Stimulated activated CD8-positive, alpha-beta memory T cell treated with anti-CD3 and anti-CD28 coated beads, Interleukin-2, amount 100 ng/mL, for 48 hours (primary cell): ENCODE data around the gene PLA1A.
"Not testable (repeated sequence)": the region's sequence is repeated elsewhere in the genome, so short reads cannot be mapped to it uniquely, and the experiment has no call there.

Source experiments
- DNase-seq, 2 donors: peaks; one replicate each; pipeline ENCODE4 v3.0.0-alpha.2; 2020; ENCODE audit warnings: low read depth in 2 of 2

PLA1A gene

DNA sequence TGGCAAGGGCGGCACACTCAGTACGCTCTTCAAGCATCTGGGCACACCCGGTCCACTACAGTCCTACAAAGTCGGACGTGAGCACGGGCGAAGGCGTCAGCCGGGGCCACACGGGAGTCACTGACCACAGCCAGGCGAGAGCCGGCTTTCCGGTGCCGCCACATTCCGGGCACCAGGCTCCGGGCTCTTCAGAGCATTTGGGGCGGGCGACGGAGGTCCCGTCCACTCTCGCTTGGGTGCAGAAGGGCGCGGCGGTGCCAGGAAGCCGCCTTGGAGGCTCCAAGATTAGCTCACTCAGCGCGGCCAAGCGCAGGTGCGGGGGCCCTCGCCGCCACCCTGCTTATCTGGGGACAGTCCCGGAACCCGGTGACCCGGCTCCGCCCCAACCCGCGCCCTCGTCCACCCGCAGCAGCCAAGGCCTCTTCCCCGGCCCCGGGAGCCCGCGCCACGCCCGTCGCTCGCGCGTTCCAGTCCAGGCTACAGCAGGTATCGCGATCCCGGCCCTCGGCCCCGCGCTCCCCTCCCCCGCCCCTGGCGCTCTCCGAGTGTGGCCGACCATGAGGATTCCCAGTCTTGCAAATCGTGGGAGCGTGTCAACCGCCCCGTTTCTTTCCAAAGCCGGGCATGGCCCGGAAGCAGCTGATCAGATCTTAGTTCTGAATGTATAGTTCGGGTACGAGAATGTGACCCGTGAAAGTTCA is 18.2 kb upstream of the PLA1A start, which contains the start of gene ADPRH:
Gene ADPRH (plus strand): TSS at position 127 of the 701 bp plus-strand sequence. CDS start 2,678 bp downstream, outside the sequence.
- DNase-seq: peak; percentile 44 to 50

DNA sequence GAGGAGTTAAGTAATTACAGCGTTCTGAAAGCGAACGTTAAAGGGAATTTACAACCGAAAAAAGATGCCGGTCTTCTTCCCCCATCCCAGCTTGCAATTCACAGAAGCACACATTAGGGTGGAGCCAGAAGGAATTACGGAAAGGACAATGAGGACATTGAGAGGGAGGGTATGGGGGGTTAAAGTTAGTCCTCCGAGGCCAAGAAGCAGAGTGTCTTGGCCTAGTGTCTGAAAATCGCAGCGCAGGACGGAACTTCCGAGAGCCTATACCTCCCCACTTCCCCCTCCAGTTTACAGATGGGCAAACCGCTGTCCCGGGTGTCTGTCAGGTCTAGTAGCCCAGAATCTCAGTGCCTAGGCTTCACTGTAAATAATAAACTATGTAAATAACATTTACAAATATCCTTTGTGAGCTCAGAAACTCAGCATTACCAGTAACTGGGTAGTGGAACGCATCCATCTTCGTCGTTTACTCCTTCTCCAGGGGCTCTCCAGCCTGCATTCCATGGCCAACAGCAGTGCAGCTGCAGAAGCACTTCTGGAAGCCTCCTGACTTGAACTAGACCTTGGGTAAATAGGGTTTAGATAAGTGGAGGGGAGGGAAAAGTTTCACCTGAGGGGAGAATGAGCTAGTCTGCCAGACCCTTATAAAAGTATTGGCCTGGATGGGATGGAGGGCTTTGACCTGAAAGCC is 17.5 kb upstream of the PLA1A start:
- no peak for DNase-seq

DNA sequence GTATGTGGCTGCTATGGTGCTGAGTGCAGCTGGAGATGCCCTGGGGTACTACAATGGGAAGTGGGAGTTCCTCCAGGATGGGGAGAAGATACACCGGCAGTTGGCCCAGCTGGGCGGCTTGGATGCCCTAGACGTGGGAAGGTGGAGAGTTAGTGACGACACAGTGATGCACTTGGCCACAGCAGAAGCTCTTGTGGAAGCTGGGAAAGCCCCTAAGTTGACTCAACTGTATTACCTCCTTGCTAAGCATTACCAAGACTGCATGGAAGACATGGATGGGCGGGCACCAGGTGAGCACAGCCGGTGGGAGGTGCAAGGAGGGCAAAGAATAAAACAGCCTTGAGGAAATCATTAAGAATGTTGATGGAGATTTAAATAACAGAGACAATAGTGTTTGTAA is 15.5 kb upstream of the PLA1A start:
- peak in 1 of 2 donors; percentile 19 for DNase-seq

DNA sequence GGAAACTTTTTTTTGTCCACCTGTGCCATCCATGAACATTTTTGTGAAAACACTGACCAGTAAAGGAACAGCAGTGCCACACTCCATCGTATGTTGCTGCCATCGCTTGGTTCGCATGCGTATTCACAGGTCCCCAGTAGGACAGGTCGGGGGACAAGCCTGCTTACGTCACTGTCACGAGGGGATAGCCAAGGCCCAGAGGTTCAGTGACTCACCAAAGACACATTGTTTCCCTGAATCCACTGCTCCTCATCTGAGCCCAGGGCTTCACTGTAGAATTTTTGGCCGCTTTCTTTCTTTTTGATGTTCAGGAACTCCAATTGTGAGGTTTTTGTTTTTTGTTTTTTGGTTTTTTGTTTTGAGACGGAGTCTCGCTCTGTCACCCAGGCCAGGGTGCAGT is 12.5 kb upstream of the PLA1A start:
- no peak for DNase-seq

DNA sequence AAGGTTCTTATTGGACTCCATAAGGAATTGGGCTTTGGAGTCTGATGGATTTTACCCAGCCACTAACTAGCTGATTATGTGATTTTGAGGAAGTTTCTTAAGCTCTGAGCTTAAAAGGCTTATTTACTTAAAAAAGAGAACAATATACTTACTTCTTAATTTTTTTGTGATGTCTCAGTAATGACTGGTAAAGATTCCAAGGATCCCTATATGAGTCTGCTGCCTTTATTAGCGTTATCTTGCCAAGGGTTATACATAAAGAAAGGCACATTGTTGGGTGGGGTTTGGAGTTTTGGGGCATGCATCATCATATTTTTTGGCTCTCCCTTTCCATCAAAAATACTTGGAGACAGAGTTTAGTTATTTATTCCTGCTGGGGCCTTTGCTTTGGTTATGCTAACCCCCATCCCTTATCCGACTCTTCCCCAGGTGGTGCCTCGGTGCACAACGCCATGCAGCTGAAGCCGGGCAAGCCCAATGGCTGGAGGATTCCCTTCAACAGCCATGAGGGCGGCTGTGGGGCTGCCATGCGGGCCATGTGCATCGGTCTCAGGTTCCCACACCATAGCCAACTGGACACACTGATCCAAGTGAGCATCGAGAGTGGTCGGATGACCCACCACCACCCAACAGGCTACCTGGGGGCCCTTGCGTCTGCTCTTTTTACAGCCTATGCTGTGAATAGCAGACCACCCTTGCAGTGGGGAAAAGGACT is 11.7 kb upstream of the PLA1A start:
- DNase-seq: no peak

DNA sequence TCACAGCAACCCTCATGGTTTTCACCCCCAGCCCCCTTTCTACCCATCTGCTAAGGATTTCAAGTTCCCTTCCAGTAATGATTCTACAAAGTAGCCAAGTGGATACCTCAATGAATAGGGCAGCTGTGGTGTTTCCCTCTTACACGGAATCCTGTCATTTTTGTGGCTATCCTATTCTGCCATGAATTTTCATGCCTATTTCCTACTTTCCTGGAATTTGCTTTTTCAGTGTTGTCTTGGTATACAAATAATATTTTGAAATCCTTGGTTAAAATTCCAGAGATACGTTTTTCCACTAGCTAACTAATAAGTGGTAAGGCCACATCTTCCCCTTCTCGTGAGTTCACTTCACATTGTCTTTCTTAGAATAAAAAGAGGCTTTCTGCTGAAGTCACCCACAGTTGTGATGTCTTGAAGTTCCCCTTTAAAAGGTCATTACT is 10.9 kb upstream of the PLA1A start:
- no peak for DNase-seq

DNA sequence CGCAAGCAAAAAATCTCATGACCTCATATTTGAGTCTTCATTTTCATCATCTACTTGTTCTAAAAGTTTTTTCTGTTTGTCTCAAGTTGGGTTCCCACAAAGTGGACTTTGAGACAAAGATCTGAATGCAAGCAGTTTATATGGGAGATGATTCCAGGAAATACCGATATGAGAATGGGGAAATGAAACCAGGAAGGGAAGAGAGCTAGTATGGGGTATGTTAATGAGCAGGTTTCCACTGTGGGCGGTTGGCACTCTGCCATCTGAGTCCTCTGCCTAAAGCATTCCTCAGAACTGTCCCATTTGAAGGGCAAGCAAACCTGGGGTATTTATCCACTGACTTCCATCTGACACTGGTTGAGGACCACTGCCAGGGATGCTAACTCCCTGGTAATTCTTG is 9.6 kb upstream of the PLA1A start:
- peak; percentile 18 to 29 for DNase-seq

DNA sequence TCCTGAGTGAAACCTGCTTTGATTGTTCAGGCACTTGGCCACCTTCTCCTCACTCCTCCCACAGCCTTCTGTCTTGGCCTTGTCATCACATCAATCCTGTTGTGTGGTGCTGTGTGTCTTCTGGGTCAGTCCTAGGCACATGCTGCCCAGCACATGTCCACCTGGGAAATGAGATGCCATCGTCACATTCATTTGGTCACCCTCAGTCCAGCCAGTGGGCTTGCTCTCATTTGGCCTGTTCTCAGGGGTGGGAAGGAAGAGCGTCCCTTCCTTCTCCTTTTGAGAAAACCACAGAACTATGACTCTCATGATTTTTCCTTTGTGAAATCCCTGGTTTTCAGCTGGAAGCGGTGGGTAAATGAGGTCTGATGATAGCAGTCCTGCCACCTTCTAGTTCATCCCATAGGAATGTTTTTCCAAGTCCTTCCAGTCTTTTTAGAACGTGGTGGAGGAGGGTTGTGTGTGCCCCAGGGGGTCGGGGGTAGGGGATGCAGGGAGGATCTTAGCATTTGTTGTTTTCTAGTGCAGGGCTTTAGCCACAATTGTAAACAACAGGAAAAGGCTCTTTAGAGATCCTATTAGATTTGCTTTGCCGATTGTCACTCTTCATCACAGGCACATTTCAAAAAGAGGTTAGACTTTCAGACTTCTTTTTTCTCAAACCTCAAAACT is 8.4 kb upstream of the PLA1A start:
- no peak for DNase-seq

DNA sequence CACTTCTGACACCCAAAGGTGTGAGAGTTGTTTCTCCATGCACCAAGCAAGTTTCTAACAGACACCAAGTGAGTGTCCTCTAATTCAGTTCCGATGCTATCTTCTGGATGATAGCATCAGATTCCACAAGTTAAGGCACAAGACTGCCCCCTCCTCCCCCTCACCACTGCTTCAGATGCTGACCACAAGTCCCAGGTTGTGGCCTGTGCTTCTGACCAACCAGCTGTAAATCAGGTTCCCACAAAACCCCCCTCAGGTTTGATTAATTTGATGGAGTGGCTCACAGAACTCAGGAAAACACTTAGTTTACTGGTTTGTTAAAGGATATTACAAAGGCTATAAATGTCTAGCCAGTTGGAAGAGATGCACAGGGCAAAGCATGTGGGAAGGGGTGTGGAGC is 7.0 kb upstream of the PLA1A start:
- DNase-seq: no peak

DNA sequence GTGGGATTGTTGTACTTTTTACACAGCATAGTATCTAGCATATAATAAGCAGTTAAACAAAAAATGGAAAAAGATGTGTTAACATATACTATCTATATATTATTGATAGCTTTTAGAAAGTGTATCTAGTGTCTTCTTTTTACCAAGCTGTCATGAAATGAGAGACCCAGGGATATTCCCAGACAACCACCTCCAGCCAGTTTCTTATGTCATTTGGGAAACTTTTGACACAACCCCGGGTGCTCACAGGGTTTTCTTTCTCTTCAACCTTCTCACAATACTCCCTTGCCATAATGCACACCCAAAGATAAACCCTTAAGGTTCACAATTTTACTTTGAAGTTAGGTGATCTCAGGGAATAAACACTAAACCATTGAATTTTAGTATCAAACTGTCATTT is 4.8 kb upstream of the PLA1A start:
- no peak for DNase-seq

DNA sequence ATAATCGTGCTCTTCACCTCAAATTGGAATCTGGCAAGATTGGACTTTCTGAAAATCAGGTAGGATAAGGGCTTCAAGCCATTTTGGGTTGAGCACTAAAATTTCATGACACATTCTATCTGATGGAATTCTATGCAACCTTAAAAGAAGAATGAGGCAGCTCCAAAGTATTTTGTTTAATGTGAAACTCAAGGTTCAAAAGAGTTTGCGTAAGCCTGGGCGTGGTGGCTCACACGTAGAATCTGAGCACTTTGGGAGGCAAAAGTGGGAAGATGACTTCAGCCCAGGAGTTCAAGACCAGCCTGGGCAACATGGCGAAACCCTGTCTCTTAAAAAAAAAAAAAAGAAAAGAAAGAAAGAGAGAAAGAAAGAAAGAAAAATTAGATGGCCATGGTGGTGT is 3.6 kb upstream of the PLA1A start:
- no peak for DNase-seq

DNA sequence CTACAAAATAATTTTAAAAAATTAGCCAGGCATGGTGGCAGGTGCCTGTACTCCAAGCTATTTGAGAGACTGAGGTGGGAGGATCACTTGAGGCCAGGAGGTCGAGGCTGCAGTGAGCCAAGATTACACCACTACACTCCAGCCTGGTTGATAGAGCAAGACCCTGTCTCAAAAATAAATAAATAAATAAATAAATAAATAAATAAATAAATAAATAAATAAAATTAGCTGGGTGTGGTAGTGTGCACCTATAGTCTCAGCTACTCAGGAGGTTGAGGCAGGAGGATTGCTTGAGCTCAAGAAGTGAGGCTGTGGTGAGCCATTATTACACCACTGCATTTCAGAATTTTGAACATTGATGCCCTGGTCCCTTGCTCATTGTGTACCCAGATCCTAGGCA is 2.8 kb upstream of the PLA1A start:
- not testable (repeated sequence) for DNase-seq

DNA sequence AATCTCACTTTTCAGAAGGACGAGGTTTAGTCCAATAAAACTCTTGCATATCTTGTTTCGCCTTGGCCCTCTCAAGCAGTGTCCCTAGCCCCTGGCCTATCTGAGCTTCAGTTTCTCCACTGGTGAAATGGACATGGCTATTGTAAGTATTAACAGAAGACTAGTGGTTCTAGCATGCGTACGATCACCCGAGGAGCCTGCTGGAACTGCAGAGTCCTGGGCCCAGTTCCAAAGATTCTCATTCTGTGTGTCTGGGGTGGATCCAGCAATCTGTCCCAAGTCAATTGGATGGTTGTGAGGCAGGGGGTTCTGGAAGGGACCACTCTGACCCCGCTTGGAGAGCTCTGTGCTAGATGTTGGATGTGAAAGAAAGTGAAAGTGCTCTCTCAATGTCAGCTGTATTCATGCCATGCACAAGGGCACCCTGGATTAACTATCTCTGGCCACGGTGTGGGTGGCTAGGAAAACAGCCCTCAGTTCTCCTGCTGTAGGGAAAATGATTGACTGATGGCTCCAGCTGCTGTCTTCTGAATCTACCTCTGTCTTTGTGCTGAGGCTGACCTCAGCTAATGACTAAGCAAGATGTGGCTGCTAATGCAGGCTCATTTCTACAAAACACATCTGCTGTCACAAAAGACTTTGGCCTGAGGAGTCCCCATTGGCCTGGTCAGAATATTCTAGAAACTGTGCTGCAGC is 1.9 kb upstream of the PLA1A start:
- no peak for DNase-seq

DNA sequence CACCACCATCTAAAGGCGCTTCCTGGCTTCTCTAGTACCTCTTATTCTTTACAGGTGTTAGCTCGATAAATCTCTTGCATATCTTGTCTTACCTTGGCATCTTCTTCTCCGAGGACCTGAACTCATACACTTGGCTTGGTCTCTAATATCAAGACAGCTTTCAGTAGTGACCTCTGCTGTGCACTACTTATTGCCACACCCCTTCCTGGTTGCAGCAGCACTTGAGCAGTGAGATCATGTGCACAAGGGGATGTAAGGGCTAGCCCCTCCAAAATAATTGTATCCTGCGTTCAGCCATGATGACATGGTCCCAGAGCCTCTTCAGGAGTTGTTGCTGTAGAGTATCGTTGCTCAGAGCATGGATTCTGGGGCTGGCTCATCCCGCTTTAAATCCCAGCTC is 1.3 kb upstream of the PLA1A start:
- DNase-seq: no peak

DNA sequence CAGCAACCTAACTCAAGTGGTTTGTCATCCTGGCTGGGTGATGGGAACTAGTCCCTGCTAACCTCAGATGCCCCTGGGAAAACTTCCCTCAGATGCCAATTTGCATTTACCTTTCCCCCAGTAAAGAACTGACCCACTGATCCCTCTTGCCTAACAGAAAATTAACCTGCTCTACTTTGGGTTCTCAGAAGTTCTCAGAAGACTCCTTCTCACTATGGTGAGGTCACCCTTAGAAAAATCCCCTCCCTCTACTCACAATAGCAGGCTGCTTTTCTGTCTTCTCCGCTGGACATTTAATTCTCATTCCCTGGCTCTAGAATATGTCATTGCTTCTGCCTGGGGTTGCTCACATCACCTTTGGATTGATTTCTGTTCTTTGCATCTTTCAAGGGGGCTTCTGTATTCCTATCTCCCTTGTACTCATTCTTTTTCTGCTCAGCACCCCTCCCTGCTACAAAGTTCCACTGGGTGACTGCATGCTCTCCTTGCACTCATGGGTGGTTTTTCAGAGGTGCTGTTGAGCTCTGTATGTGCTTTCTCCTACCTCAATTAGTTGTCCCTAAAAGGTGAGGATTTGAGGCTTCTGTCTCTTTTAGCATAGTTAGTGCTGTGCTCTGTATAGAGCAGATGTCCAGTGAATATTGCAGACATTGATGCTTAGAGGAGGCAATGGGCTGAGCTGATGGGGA is 869 bp downstream of the PLA1A start:
- no peak for DNase-seq

DNA sequence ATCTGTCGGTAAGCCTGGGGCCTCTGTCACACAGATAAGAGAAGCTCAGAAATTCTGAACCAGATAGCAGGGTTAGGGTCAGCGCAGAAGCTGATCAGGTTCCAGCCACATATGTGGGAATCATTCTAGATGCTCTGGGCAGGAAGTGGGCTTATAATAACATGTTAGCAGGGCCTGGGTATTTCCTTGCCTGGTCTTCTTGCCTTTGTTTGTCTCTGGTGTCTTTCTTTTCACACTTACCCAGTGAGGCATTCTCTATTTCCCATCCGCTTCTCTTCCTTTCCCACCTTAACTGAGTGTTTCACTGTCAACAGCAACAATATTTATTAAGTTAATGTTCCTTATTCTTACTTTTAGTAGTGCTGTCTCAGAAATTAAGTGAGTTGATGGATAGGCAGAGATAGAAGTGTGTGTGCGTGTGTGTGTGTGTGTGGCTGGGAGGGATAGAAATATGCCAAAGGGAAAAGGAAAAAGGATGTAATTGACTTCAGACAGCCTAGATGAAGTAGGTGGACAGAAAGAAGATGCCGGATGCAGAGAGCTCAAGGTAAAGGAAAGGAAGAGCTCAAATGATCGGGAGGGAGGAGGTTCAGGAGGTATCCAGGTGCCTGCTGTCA is 2.0 kb downstream of the PLA1A start:
- no peak for DNase-seq

DNA sequence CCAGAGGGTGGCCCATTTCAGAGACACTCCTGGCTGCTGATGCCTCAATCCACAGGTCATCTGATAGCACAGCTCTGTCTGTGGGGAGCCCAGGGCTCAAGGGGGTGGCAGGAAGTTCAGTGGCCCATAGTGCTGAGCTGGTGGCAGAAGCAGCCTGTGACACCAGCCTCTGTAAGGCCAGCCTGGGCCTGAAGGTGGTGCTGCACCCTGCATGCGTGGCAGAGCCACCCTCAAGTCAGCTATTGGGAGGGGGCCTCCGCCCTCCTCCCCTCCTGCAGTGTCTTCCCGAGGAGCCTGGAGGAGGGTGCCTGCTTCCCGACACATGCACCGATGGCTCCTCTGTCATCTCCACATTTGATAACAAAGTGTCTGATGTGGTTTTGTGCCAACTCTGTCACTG is 3.0 kb downstream of the PLA1A start:
- peak in 1 of 2 donors; percentile 7 for DNase-seq

DNA sequence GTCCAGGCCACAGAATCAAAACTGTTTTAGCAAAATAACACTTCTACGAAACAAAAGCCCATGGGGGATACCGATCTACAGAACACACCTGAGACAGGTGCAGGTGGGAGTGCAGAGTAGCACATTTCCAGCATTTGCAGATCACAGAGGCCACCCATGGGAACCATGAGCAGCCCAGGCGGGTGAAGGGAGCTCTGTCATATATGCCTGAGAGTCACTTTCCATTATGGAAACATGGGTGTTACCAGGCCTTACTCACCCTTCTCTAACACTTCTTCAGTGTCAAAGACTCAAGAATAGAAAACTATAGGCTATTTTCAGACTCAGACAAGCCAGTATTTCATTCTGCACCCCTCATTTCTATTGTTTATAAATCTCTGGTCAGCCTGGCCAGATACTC is 3.5 kb downstream of the PLA1A start:
- DNase-seq: no peak

DNA sequence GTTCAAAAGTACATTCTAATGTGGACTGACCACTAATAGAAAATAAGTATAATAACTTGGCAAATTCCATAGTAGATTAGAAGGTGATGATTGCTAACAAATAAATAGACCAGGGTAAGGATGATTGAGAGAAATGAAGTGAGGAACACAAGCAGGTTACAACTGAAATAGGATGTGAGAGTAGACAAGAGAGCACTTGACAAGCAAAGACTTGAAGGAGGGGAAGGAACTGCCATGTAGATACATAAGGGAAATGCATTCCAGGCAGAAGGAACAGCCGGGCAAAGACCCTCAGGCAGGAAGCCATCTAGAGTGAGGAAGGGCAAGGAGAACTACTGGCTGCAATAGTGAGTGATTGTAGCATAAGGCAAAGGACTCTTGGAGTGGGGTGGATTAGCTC is 5.0 kb downstream of the PLA1A start:
- DNase-seq: no peak

DNA sequence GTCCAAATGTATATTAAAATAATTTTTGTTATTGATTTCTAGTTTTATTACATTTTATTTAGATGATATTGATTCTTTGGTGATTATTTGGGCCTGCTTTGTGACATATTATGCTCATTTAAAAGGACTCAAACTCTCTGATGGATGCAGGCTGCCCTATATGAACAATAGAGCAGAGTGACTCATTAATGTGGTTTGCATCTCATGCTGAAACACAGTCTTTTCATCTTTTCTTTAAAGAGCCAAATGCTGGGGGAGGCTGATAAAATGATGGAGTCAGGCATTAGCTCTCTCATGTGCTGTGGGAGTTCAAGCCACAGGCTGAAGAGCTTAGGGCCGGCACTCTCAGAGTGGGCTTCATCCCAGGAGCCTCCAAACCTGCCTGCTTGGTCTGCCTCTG is 7.2 kb downstream of the PLA1A start:
- DNase-seq: no peak
